B cell (primary cell): Measurements from ENCODE around the gene CDH16. TPM values are rescaled to one million over a fixed set of nuclear protein-coding genes. Genes with fewer than 3 reads are reported as not detected.

Source experiments
- ATAC-seq: fragments of 200-7000 bp; cut with Tn5 transposase; one replicate; pipeline ENCODE4 v1.10.0; 2021; ENCODE audit warnings: low read depth, mild to moderate bottlenecking, moderate number of reproducible peaks, moderate library complexity
- CTCF ChIA-PET: fragments of 350-600 bp; sonication (Branson Sonifier 250); formaldehyde crosslinking; loops from one replicate; lab custom pipeline; 2021; ENCODE audit warnings: antibody characterized with exemption, inconsistent platforms; lab: Charles Lee
- POLR2A ChIA-PET: fragments of 350-600 bp; sonication (Branson Sonifier 250); formaldehyde crosslinking; loops from one replicate; lab custom pipeline; 2021; ENCODE audit warnings: antibody characterized with exemption; lab: Charles Lee
- DNase-seq: peaks from one replicate; pipeline ENCODE4 v3.0.0; 2013
- H2AFZ ChIP-seq: 2 replicates; pipeline ENCODE4 v1.6.1; 2012; ENCODE audit warnings: mild to moderate bottlenecking, low read depth, low read length; ENCODE audit not compliant: insufficient read depth, poor library complexity, severe bottlenecking
- H3K27ac ChIP-seq, 2 donors: 1 replicate in 1 of 2; 2 replicates in 1 of 2; pipeline ENCODE4 v1.5.1; 2012 to 2013; ENCODE audit warnings: low read length in 2 of 2, mild to moderate bottlenecking in 2 of 2, moderate library complexity in 1 of 2
- H3K27me3 ChIP-seq, 4 experiments: fragments of 200-600 bp in 1 of 4; sonication (generic) in 1 of 4; replicated peaks in 1 of 4; 1 replicate in 2 of 4; 2 replicates in 2 of 4; pipeline versions ENCODE4 v1.6.1 to v1.7.0; 2013 to 2016; ENCODE audit warnings: low read length in 3 of 4, mild to moderate bottlenecking in 2 of 4, mixed read lengths in 1 of 4, moderate library complexity in 1 of 4; ENCODE audit not compliant: insufficient read depth in 4 of 4, control insufficient read depth in 3 of 4; ENCODE audit errors: control extremely low read depth in 1 of 4
- H3K36me3 ChIP-seq, 2 experiments: replicated peaks in 1 of 2; 1 replicate in 1 of 2; 2 replicates in 1 of 2; pipeline versions ENCODE4 v1.6.1 to v1.7.1; 2013; ENCODE audit warnings: low read length in 1 of 2; ENCODE audit not compliant: insufficient read depth in 2 of 2, control insufficient read depth in 1 of 2; ENCODE audit errors: control extremely low read depth in 1 of 2, extremely low read depth in 1 of 2
- H3K4me1 ChIP-seq, 2 donors: fragments of 200-600 bp in 1 of 2; sonication (generic) in 1 of 2; 1 replicate in 1 of 2; 2 replicates in 1 of 2; pipeline versions ENCODE4 v1.5.1 to v1.6.1; 2013 to 2017; ENCODE audit warnings: low read length in 2 of 2; ENCODE audit not compliant: control insufficient read depth in 2 of 2, insufficient read depth in 2 of 2
- H3K4me2 ChIP-seq: replicated peaks from 2 replicates; pipeline ENCODE3; 2012; ENCODE audit warnings: mild to moderate bottlenecking, low read depth, low read length; ENCODE audit not compliant: poor library complexity, severe bottlenecking
- H3K4me3 ChIP-seq, 5 experiments: fragments of 200-600 bp in 1 of 5; sonication (generic) in 1 of 5; 1 replicate in 3 of 5; 2 replicates in 2 of 5; pipeline versions ENCODE4 v1.5.1 to v1.7.0; 2011 to 2016; ENCODE audit warnings: low read length in 4 of 5, mild to moderate bottlenecking in 4 of 5, low read depth in 2 of 5, control low read depth in 1 of 5, moderate library complexity in 1 of 5; ENCODE audit not compliant: insufficient read depth in 1 of 5; ENCODE audit errors: control extremely low read depth in 1 of 5, extremely low read depth in 1 of 5
- H3K79me2 ChIP-seq: fragments of 200-600 bp; sonication (generic); one replicate; pipeline ENCODE4 v1.6.0; 2016; ENCODE audit warnings: low read length; ENCODE audit not compliant: control insufficient read depth, insufficient read depth
- H3K9ac ChIP-seq: fragments of 200-600 bp; sonication (generic); 2 replicates; pipeline ENCODE4 v1.6.1; 2017; ENCODE audit warnings: mild to moderate bottlenecking, low read length, moderate library complexity
- H3K9me3 ChIP-seq, 3 donors: one replicate each; pipeline versions ENCODE4 v1.6.1 to v1.7.1; 2013; ENCODE audit warnings: low read length in 2 of 3; ENCODE audit not compliant: control insufficient read depth in 2 of 3, insufficient read depth in 1 of 3; ENCODE audit errors: control extremely low read depth in 1 of 3
- H4K20me1 ChIP-seq: 2 replicates; pipeline ENCODE4 v1.6.0; 2012; ENCODE audit warnings: mild to moderate bottlenecking, low read length; ENCODE audit not compliant: insufficient read depth, control insufficient read depth, poor library complexity, severe bottlenecking
- H3K27ac Mint-ChIP-seq: one replicate; pipeline ENCODE4 v1.8.0; 2021; ENCODE audit warnings: mixed read lengths
- H3K27me3 Mint-ChIP-seq: one replicate; pipeline ENCODE4 v1.8.0; 2021; ENCODE audit warnings: mixed read lengths
- H3K4me1 Mint-ChIP-seq: one replicate; pipeline ENCODE4 v1.8.0; 2021; ENCODE audit warnings: mixed read lengths
- H3K4me3 Mint-ChIP-seq: one replicate; pipeline ENCODE4 v1.8.0; 2021; ENCODE audit warnings: mixed read lengths
- H3K9me3 Mint-ChIP-seq: one replicate; pipeline ENCODE4 v1.8.0; 2022; ENCODE audit warnings: mixed read lengths; ENCODE audit not compliant: insufficient read depth
- CTCF ChIP-seq: fragments of 200-600 bp; IDR thresholded peaks from one replicate; pipeline ENCODE4 v1.8.0; 2022; ENCODE audit warnings: antibody characterized with exemption, mild to moderate bottlenecking
- EZH2 ChIP-seq: IDR thresholded peaks from 2 replicates; pipeline ENCODE4 v1.6.1; 2012; ENCODE audit warnings: borderline replicate concordance, low read depth, mild to moderate bottlenecking, moderate library complexity, low read length; ENCODE audit not compliant: insufficient read depth, poor library complexity, severe bottlenecking
- WGBS: methylation state at CpG from one replicate; pipeline ENCODE4 v1.1.5; 2013; ENCODE audit warnings: missing lambda C conversion rate; ENCODE audit not compliant: insufficient coverage; 5-methylcytosine and 5-hydroxymethylcytosine counted together
- intact Hi-C: fragments of 100-400 bp; cut with micrococcal nuclease; formaldehyde crosslinking; loops from one replicate; pipeline ENCODE4 v1.10.0; 2022
- polyA plus RNA-seq: library from polyadenylated mRNA; depleted of rRNA; stranded (reverse); fragments of >200 nt; gene quantifications from 2 replicates; pipeline ENCODE4 v1.2.3, GENCODE V29; 2012
- total RNA-seq, 2 donors: library from RNA; stranded (reverse); fragments of 120-200 nt in 1 of 2; gene quantifications; 1 replicate in 1 of 2; 2 replicates in 1 of 2; pipeline versions ENCODE4 v1.2.3 to v1.2.4, GENCODE V29; 2013 to 2022

The CDH16 gene
- total and polyA plus RNA-seq, 2 donors (not counting 1 experiment from before 2014, with no cell fraction given), result not detected

- Histone ChIP-seq H3K27me3 (no peaks in the 10 kb centered on the region), H3K4me3 (no peak overlapping the region), H3K4me1 (no peaks in the 10 kb centered on the region), H2AFZ (no peak overlapping the region), H4K20me1 (no peaks in the 10 kb centered on the region), H3K9ac (no peak overlapping the region), H3K4me2 (no peak overlapping the region), H3K27ac (no peak overlapping the region), H3K36me3 (no peaks in the 10 kb centered on the region), H3K79me2 (no peaks in the 10 kb centered on the region), H3K9me3 (no peaks in the 10 kb centered on the region)
- TF ChIP-seq CTCF (no peak), EZH2 (no peak)
- H3K4me1 Mint-ChIP-seq, result no peaks in the 10 kb centered on the region
- 92% methylated on average over 12 of the region's 14 CpGs for WGBS
- ATAC-seq (no peak), DNase-seq (no peak)
- H3K4me3 Mint-ChIP-seq, result no peak overlapping the region
- POLR2A ChIA-PET, result no interaction called here
- H3K27ac Mint-ChIP-seq, result no peak overlapping the region
- intact Hi-C loops, result no loop called here
- H3K27me3 Mint-ChIP-seq, result no peaks in the 10 kb centered on the region
- CTCF ChIA-PET, result no interaction called here
- H3K9me3 Mint-ChIP-seq, result no peaks in the 10 kb centered on the region
Observed at GRCh38 chr16:66908762-66909559, 9.7 kb downstream of the CDH16 start.

- H3K4me3 Mint-ChIP-seq, result no peak overlapping the region
- no peaks in the 10 kb centered on the region for H3K4me1 Mint-ChIP-seq
- Histone ChIP-seq H3K27me3 (no peaks in the 10 kb centered on the region), H3K9me3 (no peaks in the 10 kb centered on the region), H3K9ac (no peak overlapping the region), H3K4me2 (no peak overlapping the region), H3K27ac (no peak overlapping the region), H3K79me2 (no peaks in the 10 kb centered on the region), H3K4me1 (no peaks in the 10 kb centered on the region), H3K4me3 (no peak overlapping the region), H2AFZ (no peak overlapping the region), H3K36me3 (no peaks in the 10 kb centered on the region), H4K20me1 (no peaks in the 10 kb centered on the region)
- H3K27me3 Mint-ChIP-seq, result no peaks in the 10 kb centered on the region
- DNase-seq, result no peak
- TF ChIP-seq EZH2 (no peak), CTCF (no peak)
- 84% methylated on average over 3 of the region's 3 CpGs for WGBS
- ChIA-PET CTCF (no interaction called here), POLR2A (no interaction called here)
- ATAC-seq, result no peak
- intact Hi-C loops, result no loop called here
- H3K9me3 Mint-ChIP-seq, result no peaks in the 10 kb centered on the region
- no peak overlapping the region for H3K27ac Mint-ChIP-seq
Observed at GRCh38 chr16:66908116-66908515, 10.6 kb downstream of the CDH16 start.
